ENCODE data around the gene FCRL6.

The FCRL6 gene

DNA sequence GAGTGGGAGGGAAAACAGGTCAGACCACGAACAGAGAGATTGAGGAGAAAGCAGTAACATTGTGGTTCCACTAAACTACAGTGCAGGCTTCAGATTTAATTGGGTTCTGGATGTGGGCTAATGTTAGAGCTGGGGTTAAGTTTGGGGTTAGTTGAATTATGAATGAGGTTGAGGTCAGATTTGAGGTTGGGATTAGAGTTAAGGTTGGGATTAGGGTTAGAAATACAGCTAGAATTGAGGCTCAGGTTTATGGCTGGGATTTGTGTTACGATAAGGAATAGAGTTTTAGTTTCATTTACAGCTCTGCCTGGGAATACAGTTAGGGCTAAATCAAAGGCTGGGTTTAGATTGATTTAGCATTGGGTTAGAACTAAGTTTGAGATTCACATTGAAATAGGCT lies 62.1 kb downstream of the FCRL6 start:
- DNase-seq (ENCODE audit: low read depth): no peak
- H3K4me3 ChIP-seq (ENCODE audit: low read length): no peak overlapping the region
- TF ChIP-seq, protein P1, sequence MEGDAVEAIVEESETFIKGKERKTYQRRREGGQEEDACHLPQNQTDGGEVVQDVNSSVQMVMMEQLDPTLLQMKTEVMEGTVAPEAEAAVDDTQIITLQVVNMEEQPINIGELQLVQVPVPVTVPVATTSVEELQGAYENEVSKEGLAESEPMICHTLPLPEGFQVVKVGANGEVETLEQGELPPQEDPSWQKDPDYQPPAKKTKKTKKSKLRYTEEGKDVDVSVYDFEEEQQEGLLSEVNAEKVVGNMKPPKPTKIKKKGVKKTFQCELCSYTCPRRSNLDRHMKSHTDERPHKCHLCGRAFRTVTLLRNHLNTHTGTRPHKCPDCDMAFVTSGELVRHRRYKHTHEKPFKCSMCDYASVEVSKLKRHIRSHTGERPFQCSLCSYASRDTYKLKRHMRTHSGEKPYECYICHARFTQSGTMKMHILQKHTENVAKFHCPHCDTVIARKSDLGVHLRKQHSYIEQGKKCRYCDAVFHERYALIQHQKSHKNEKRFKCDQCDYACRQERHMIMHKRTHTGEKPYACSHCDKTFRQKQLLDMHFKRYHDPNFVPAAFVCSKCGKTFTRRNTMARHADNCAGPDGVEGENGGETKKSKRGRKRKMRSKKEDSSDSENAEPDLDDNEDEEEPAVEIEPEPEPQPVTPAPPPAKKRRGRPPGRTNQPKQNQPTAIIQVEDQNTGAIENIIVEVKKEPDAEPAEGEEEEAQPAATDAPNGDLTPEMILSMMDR (IDR thresholded peaks at IDR 0.05; ENCODE audit: insufficient read depth, low read depth, low read length, missing control alignments): no peak

All from epithelial cell of esophagus (primary cell).